H1 (cell line): ENCODE data around the gene PRKAR1B. TPM values are rescaled to one million over a fixed set of nuclear protein-coding genes. Genes with fewer than 3 reads are reported as not detected.
"Not testable (repeated sequence)": the region's sequence is repeated elsewhere in the genome, so short reads cannot be mapped to it uniquely, and the experiment has no call there.

ENCODE experiments used
- CTCF ChIA-PET: fragments of 300-600 bp; sonication (Branson Sonifier 250); formaldehyde crosslinking; loops from one replicate; lab custom pipeline; 2021; ENCODE audit not compliant: partially characterized antibody; lab: Charles Lee
- POLR2A ChIA-PET: fragments of 300-600 bp; sonication (Branson Sonifier 250); formaldehyde crosslinking; loops from one replicate; lab custom pipeline; 2021; ENCODE audit warnings: inconsistent platforms; ENCODE audit not compliant: partially characterized antibody; lab: Charles Lee
- DNase-seq, 2 experiments: peaks; one replicate each; pipeline versions ENCODE4 v3.0.0 to v3.0.0-alpha.2; 2010 to 2022; ENCODE audit warnings: low spot score in 2 of 2, low read depth in 1 of 2, mixed read lengths in 1 of 2
- FAIRE-seq: peaks from 2 replicates; lab custom pipeline; 2011; peaks lifted over from hg19 to GRCh38; lab: Jason Lieb, UNC
- H2AFZ ChIP-seq: 2 replicates; pipeline ENCODE4 v1.8.1; 2012; ENCODE audit warnings: low read length, inconsistent platforms
- H2AK5ac ChIP-seq: 2 replicates; pipeline ENCODE4 v1.6.1; 2013; ENCODE audit warnings: low read depth, low read length
- H2BK120ac ChIP-seq: replicated peaks from 2 replicates; pipeline ENCODE3; 2013; ENCODE audit warnings: low read depth, low read length, inconsistent platforms
- H2BK12ac ChIP-seq: 2 replicates; pipeline ENCODE4 v1.6.1; 2013; ENCODE audit warnings: low read depth, low read length
- H2BK15ac ChIP-seq: 2 replicates; pipeline ENCODE4 v1.6.1; 2013; ENCODE audit warnings: low read length
- H2BK20ac ChIP-seq: 2 replicates; pipeline ENCODE4 v1.6.1; 2013; ENCODE audit warnings: low read length
- H2BK5ac ChIP-seq: 2 replicates; pipeline ENCODE4 v1.6.1; 2013; ENCODE audit warnings: low read depth, low read length
- H3K14ac ChIP-seq: 2 replicates; pipeline ENCODE4 v1.6.1; 2013; ENCODE audit warnings: inconsistent platforms; ENCODE audit not compliant: insufficient read length
- H3K18ac ChIP-seq: 2 replicates; pipeline ENCODE4 v1.6.1; 2013; ENCODE audit warnings: low read length; ENCODE audit errors: extremely low read depth
- H3K23ac ChIP-seq: 2 replicates; pipeline ENCODE4 v1.6.1; 2013; ENCODE audit warnings: inconsistent platforms; ENCODE audit not compliant: insufficient read length
- H3K23me2 ChIP-seq: 2 replicates; pipeline ENCODE4 v1.6.1; 2013; ENCODE audit warnings: low read depth, low read length
- H3K27ac ChIP-seq: 2 replicates; pipeline ENCODE4 v1.6.1; 2011; ENCODE audit warnings: low read depth, low read length, inconsistent platforms
- H3K27me3 ChIP-seq, 4 experiments: replicated peaks in 1 of 4; 1 replicate in 1 of 4; 2 replicates in 3 of 4; pipeline versions ENCODE4 v1.6.1 to v1.8.1; 2011 to 2013; ENCODE audit warnings: low read length in 3 of 4, mild to moderate bottlenecking in 3 of 4, inconsistent platforms in 2 of 4, mixed read lengths in 2 of 4, moderate library complexity in 1 of 4; ENCODE audit not compliant: control insufficient read depth in 3 of 4, insufficient read depth in 3 of 4; ENCODE audit errors: extremely low read depth in 1 of 4
- H3K36me3 ChIP-seq, 4 experiments: 2 replicates each; pipeline versions ENCODE4 v1.6.1 to v1.8.1; 2011 to 2013; ENCODE audit warnings: mild to moderate bottlenecking in 4 of 4, low read length in 3 of 4, moderate library complexity in 2 of 4, control low read depth in 1 of 4, inconsistent platforms in 1 of 4; ENCODE audit not compliant: insufficient read depth in 4 of 4, control insufficient read depth in 2 of 4
- H3K4ac ChIP-seq: replicated peaks from 2 replicates; pipeline ENCODE3; 2013; ENCODE audit warnings: low read length, low read depth, mixed read lengths, inconsistent platforms; ENCODE audit not compliant: insufficient read length
- H3K4me1 ChIP-seq, 4 experiments: replicated peaks in 1 of 4; 1 replicate in 1 of 4; 2 replicates in 3 of 4; pipeline versions ENCODE4 v1.6.1 to v1.8.1; 2011 to 2013; ENCODE audit warnings: low read length in 3 of 4, inconsistent platforms in 2 of 4, mixed read lengths in 1 of 4; ENCODE audit not compliant: insufficient read depth in 4 of 4, control insufficient read depth in 3 of 4
- H3K4me2 ChIP-seq, 2 experiments: 2 replicates each; pipeline versions ENCODE4 v1.6.1 to v1.8.1; 2011 to 2013; ENCODE audit warnings: low read depth in 2 of 2, low read length in 2 of 2, control low read depth in 1 of 2, inconsistent platforms in 1 of 2, mild to moderate bottlenecking in 1 of 2; ENCODE audit not compliant: insufficient read depth in 1 of 2
- H3K4me3 ChIP-seq, 4 experiments: fragments of 200-600, 300-600 bp in 1 of 4; sonication (generic), shearing (Covaris generic), sonication (Bioruptor Twin) in 1 of 4; 2 replicates each; pipeline versions ENCODE4 v1.5.1 to v1.8.1; 2011 to 2016; ENCODE audit warnings: low read length in 4 of 4, low read depth in 3 of 4, control low read depth in 2 of 4, inconsistent platforms in 2 of 4, mild to moderate bottlenecking in 2 of 4, mixed read lengths in 1 of 4, moderate library complexity in 1 of 4; ENCODE audit not compliant: insufficient read depth in 2 of 4; ENCODE audit errors: extremely low read depth in 1 of 4
- H3K56ac ChIP-seq: replicated peaks from 2 replicates; pipeline ENCODE3; 2013; ENCODE audit warnings: low read depth, mild to moderate bottlenecking, mixed read lengths, low read length, inconsistent platforms; ENCODE audit not compliant: insufficient read length
- H3K79me1 ChIP-seq: 2 replicates; pipeline ENCODE4 v1.6.1; 2013; ENCODE audit warnings: low read depth, low read length, control low read depth
- H3K79me2 ChIP-seq, 2 experiments: 2 replicates each; pipeline versions ENCODE4 v1.6.1 to v1.8.1; 2012 to 2013; ENCODE audit warnings: low read length in 2 of 2, mild to moderate bottlenecking in 2 of 2, inconsistent platforms in 1 of 2; ENCODE audit not compliant: insufficient read depth in 2 of 2, control insufficient read depth in 1 of 2
- H3K9ac ChIP-seq, 4 experiments: replicated peaks in 1 of 4; 1 replicate in 1 of 4; 2 replicates in 3 of 4; pipeline versions ENCODE4 v1.6.1 to v1.8.1; 2011 to 2013; ENCODE audit warnings: low read depth in 3 of 4, low read length in 3 of 4, control low read depth in 2 of 4, mild to moderate bottlenecking in 2 of 4, moderate library complexity in 2 of 4, inconsistent platforms in 1 of 4; ENCODE audit errors: extremely low read depth in 1 of 4
- H3K9me3 ChIP-seq, 2 experiments: 2 replicates each; pipeline versions ENCODE4 v1.6.1 to v1.8.1; 2012 to 2013; ENCODE audit warnings: mild to moderate bottlenecking in 2 of 2, moderate library complexity in 2 of 2, control low read depth in 1 of 2, inconsistent platforms in 1 of 2, low read depth in 1 of 2, low read length in 1 of 2, mixed read lengths in 1 of 2; ENCODE audit not compliant: insufficient read depth in 2 of 2
- H4K20me1 ChIP-seq, 2 experiments: replicated peaks in 1 of 2; 2 replicates each; pipeline versions ENCODE3 to v1.8.1; 2011 to 2013; ENCODE audit warnings: inconsistent platforms in 2 of 2, low read length in 2 of 2, mild to moderate bottlenecking in 1 of 2; ENCODE audit not compliant: insufficient read depth in 2 of 2, control insufficient read depth in 1 of 2
- H4K5ac ChIP-seq: 2 replicates; pipeline ENCODE4 v1.6.1; 2013; ENCODE audit warnings: low read length, low read depth, mixed read lengths, inconsistent platforms; ENCODE audit not compliant: insufficient read length
- H4K8ac ChIP-seq: 2 replicates; pipeline ENCODE4 v1.8.0; 2013; ENCODE audit warnings: mild to moderate bottlenecking, moderate library complexity, low read length, inconsistent platforms; ENCODE audit not compliant: insufficient read depth; ENCODE audit errors: extremely low read depth
- H4K91ac ChIP-seq: replicated peaks from 2 replicates; pipeline ENCODE3; 2013; ENCODE audit warnings: low read length, mixed read lengths, inconsistent platforms; ENCODE audit not compliant: insufficient read length
- WGBS, 2 experiments: shearing (Covaris generic) in 1 of 2; methylation state at CpG; one replicate each; pipeline versions ENCODE4 v1.1.6 to v1.1.7; 2013 to 2015; ENCODE audit warnings: low lambda C conversion rate in 2 of 2, mixed read lengths in 2 of 2, inconsistent platforms in 1 of 2, low coverage in 1 of 2, missing lambda C conversion rate in 1 of 2; ENCODE audit not compliant: insufficient replicate concordance in 2 of 2, insufficient coverage in 1 of 2, insufficient read length in 1 of 2; ENCODE audit errors: extremely low coverage in 1 of 2, missing lambda C conversion rate in 1 of 2; 5-methylcytosine and 5-hydroxymethylcytosine counted together
- polyA plus RNA-seq, 7 experiments: library from polyadenylated mRNA; depleted of rRNA in 3 of 7; stranded (reverse) in 5 of 7; unstranded in 2 of 7; fragments of >200 nt in 5 of 7; fragments of 200-250 nt in 2 of 7; gene quantifications; 1 replicate in 5 of 7; 2 replicates in 1 of 7; 4 replicates in 1 of 7; pipeline versions ENCODE4 v1.2.1 to v1.2.3, GENCODE V29; 2011 to 2013; ENCODE audit warnings: missing spikeins in 2 of 7, mixed read lengths in 2 of 7
- total RNA-seq: library from RNA; stranded (reverse); fragmentation: NEBNext Ultra II Directional; extraction: Animal tissue kit (Norgen Biotek cat#: 25700); gene quantifications from 2 replicates; pipeline ENCODE4 v1.2.1, GENCODE V29; 2021

PRKAR1B gene
- total and polyA plus RNA-seq, 2 of the 8 experiments (the other 6 are each of a cell fraction or from before 2014, with no cell fraction given), result 12.3 to 55.7 TPM

- H4K91ac ChIP-seq, H3K23ac ChIP-seq, H3K79me1 ChIP-seq, DNase-seq, FAIRE-seq, H3K4ac ChIP-seq, H3K56ac ChIP-seq, H3K14ac ChIP-seq, POLR2A ChIA-PET, H3K4me2 ChIP-seq, H2BK5ac ChIP-seq, H2BK20ac ChIP-seq, H3K23me2 ChIP-seq, H2AFZ ChIP-seq, H2AK5ac ChIP-seq, H2BK15ac ChIP-seq, H2BK12ac ChIP-seq, H4K5ac ChIP-seq, H3K9ac ChIP-seq, H2BK120ac ChIP-seq, H3K27me3 ChIP-seq, H3K27ac ChIP-seq, H3K18ac ChIP-seq, H3K9me3 ChIP-seq, H4K8ac ChIP-seq, H3K4me1 ChIP-seq, H3K4me3 ChIP-seq: not testable (repeated sequence)
- CTCF ChIA-PET, result interaction anchor here (1.2 kb wide), 1 partner anchor 21 kb away, joined by 3 read pairs; no protein-coding TSS in a partner anchor
- 96% methylated on average over 10 of the region's 14 CpGs; no CpG with 5 or more reads in 1 of the 2 experiments for WGBS, 2 experiments
- peaks cover 0 to 21% of the 10 kb centered on the region in 2 experiments for H4K20me1 ChIP-seq
- H3K79me2 ChIP-seq, result peaks cover 0 to 24% of the 10 kb centered on the region in 2 experiments; a peak in 2 of 4 replicates
- H3K36me3 ChIP-seq, result peaks cover 5 to 15% (median 7%) of the 10 kb centered on the region in 4 experiments; a peak in 7 of 8 replicates
Observed at GRCh38 chr7:743341-744127, 16.5 kb upstream of the PRKAR1B start.
